ENCODE data around the gene BIRC7. TPM values are rescaled to one million over a fixed set of nuclear protein-coding genes. Genes with fewer than 3 reads are reported as not detected.

Gene BIRC7
- total RNA-seq, 1 experiment from 2014 or later = not detected

- no TSS peak for BruUV-seq (replicated peaks)
- CTCF ChIA-PET = interaction anchor here (0.8 to 1.2 kb wide), 2 partner anchors 22 to 65 kb away, joined by 3 to 7 read pairs; no protein-coding TSS in a partner anchor
- Mint-ChIP-seq H3K4me3 (ENCODE audit: unreplicated experiment) (no peak overlapping the region), H3K27me3 (ENCODE audit: insufficient read depth, unreplicated experiment) (no peaks in the 10 kb centered on the region), H3K9me3 (ENCODE audit: unreplicated experiment) (no peaks in the 10 kb centered on the region), H3K27ac (ENCODE audit: low read depth, unreplicated experiment) (no peak overlapping the region), H3K4me1 (ENCODE audit: insufficient read depth, unreplicated experiment) (no peaks in the 10 kb centered on the region), H3K36me3 (ENCODE audit: insufficient read depth, unreplicated experiment) (peaks cover 34% of the 10 kb centered on the region)
- TF ChIP-seq CTCF (IDR thresholded peaks at IDR 0.05; ENCODE audit: unreplicated experiment) = no peak
- DNase-seq (ENCODE audit: unreplicated experiment) = no peak
- intact Hi-C loops (cut with micrococcal nuclease) = no loop called here
- POLR2A ChIA-PET = interaction anchor here (0.8 kb wide), 1 partner anchor 208 kb away, joined by 3 read pairs; no protein-coding TSS in a partner anchor
These were observed 53.0 kb downstream of the BIRC7 start for GRCh38 chr20:63288581-63289251.

- no peak for TF ChIP-seq CTCF (IDR thresholded peaks at IDR 0.05; ENCODE audit: unreplicated experiment)
- Mint-ChIP-seq H3K9me3 (ENCODE audit: unreplicated experiment) (no peaks in the 10 kb centered on the region), H3K27me3 (ENCODE audit: insufficient read depth, unreplicated experiment) (peaks cover 2% of the 10 kb centered on the region), H3K27ac (ENCODE audit: low read depth, unreplicated experiment) (no peak overlapping the region), H3K4me1 (ENCODE audit: insufficient read depth, unreplicated experiment) (no peaks in the 10 kb centered on the region), H3K4me3 (ENCODE audit: unreplicated experiment) (no peak overlapping the region), H3K36me3 (ENCODE audit: insufficient read depth, unreplicated experiment) (peaks cover 32% of the 10 kb centered on the region)
- TSS peak; percentile 42 for BruUV-seq (replicated peaks)
- no peak for DNase-seq (ENCODE audit: unreplicated experiment)
- intact Hi-C loops (cut with micrococcal nuclease) = no loop called here
- POLR2A ChIA-PET = no interaction called here
- CTCF ChIA-PET = interaction anchor here (0.6 to 1.2 kb wide), 2 partner anchors 65 to 66 kb away, joined by 3 to 7 read pairs; no protein-coding TSS in a partner anchor
These were observed 53.8 kb downstream of the BIRC7 start for GRCh38 chr20:63289311-63290135.

Small RNA genes within 50 kb of the gene (microRNA-seq; reads per million reads assigned to microRNA genes)
- gene MIR3196 (not detected), gene MIR4326 (not detected)

Other genes with a start within 250 kb of the BIRC7 start
- gene BHLHE23, start 228.9 kb upstream of the BIRC7 start, total RNA-seq (2022) = not detected in 2 replicates
- 47.1 and 49.5 TPM in 2 replicates for gene YTHDF1, start 19.8 kb upstream of the BIRC7 start, total RNA-seq (2022)
- gene NKAIN4, start 18.6 kb downstream of the BIRC7 start, total RNA-seq (2022) = not detected in 2 replicates
- gene ARFGAP1, start 36.9 kb downstream of the BIRC7 start, total RNA-seq (2022) = 93.6 and 97.2 TPM in 2 replicates
- 0.07 and 0.14 TPM in 2 replicates for gene COL20A1, start 57.3 kb downstream of the BIRC7 start, total RNA-seq (2022)
- gene CHRNA4, start 125.4 kb downstream of the BIRC7 start, total RNA-seq (2022) = not detected in 2 replicates
- gene KCNQ2, start 236.8 kb downstream of the BIRC7 start, total RNA-seq (2022) = not detected in 2 replicates